GM12874 (cell line): ENCODE measurements around the gene ESCO1.

ENCODE experiments used
- CTCF ChIP-seq: IDR thresholded peaks from 2 replicates; pipeline ENCODE4 v1.5.1; 2011; ENCODE audit warnings: low read depth, mild to moderate bottlenecking, control low read depth, low read length, moderate library complexity; ENCODE audit not compliant: insufficient read depth

The ESCO1 gene

GRCh38 chr18:21597620-21598019, 2.9 kb downstream of the ESCO1 start:
- TF ChIP-seq CTCF = no peak

GRCh38 chr18:21593540-21594257, 6.8 kb downstream of the ESCO1 start:
- TF ChIP-seq CTCF = no peak

- no peak for TF ChIP-seq CTCF
Measured at GRCh38 chr18:21584391-21584790, 16.1 kb downstream of the ESCO1 start.

GRCh38 chr18:21575656-21576055, 24.8 kb downstream of the ESCO1 start:
- TF ChIP-seq CTCF = no peak

GRCh38 chr18:21571772-21572171, 28.7 kb downstream of the ESCO1 start:
- no peak for TF ChIP-seq CTCF

- TF ChIP-seq CTCF = no peak
Measured at GRCh38 chr18:21559195-21559594, 41.3 kb downstream of the ESCO1 start.

GRCh38 chr18:21557607-21558253, 42.8 kb downstream of the ESCO1 start:
- no peak for TF ChIP-seq CTCF
